Caco-2 (cell line): ENCODE measurements around the gene RFX3. TPM values are rescaled to one million over a fixed set of nuclear protein-coding genes. Genes with fewer than 3 reads are reported as not detected.

Experiments
- BruUV-seq: library from RNA; stranded (reverse); fragments of 400-500 nt; replicated peaks from 2 replicates; lab custom pipeline; 2021; lab: Mats Ljungman, UMichigan
- CTCF ChIA-PET: fragments of 300-600 bp; sonication (Branson Sonifier 250); formaldehyde crosslinking; loops from one replicate; lab custom pipeline; 2022; ENCODE audit warnings: antibody characterized with exemption; lab: Charles Lee
- POLR2A ChIA-PET: fragments of 300-600 bp; sonication (Branson Sonifier 250); formaldehyde crosslinking; loops from one replicate; lab custom pipeline; 2022; ENCODE audit warnings: antibody characterized with exemption; lab: Charles Lee
- DNase-seq, 2 experiments: peaks; one replicate each; pipeline versions ENCODE4 v3.0.0 to v3.0.0-alpha.2; 2020 to 2022
- H3K27me3 ChIP-seq: replicated peaks from 2 replicates; pipeline ENCODE4 v1.6.0; 2011; ENCODE audit warnings: low read length; ENCODE audit not compliant: control insufficient read depth, insufficient read depth
- H3K36me3 ChIP-seq: 2 replicates; pipeline ENCODE4 v1.5.1; 2011; ENCODE audit warnings: low read length; ENCODE audit not compliant: control insufficient read depth, insufficient read depth
- H3K4me1 ChIP-seq: fragments of 250-450 bp; sonication (Bioruptor Pico); 2 replicates; pipeline ENCODE4 v1.5.1; 2020; ENCODE audit warnings: mild to moderate bottlenecking
- H3K4me3 ChIP-seq: 2 replicates; pipeline ENCODE4 v1.5.1; 2011; ENCODE audit warnings: low read depth, mild to moderate bottlenecking, control low read depth, low read length
- H3K9me3 ChIP-seq: fragments of 250-450 bp; sonication (Bioruptor Pico); 2 replicates; pipeline ENCODE4 v1.5.1; 2020; ENCODE audit warnings: mild to moderate bottlenecking, moderate library complexity
- H3K27ac Mint-ChIP-seq: one replicate; pipeline ENCODE4 v1.8.0; 2022; ENCODE audit warnings: mixed read lengths; ENCODE audit not compliant: unreplicated experiment
- H3K27me3 Mint-ChIP-seq: one replicate; pipeline ENCODE4 v1.8.0; 2022; ENCODE audit warnings: mixed read lengths; ENCODE audit not compliant: insufficient read depth, unreplicated experiment
- H3K36me3 Mint-ChIP-seq: one replicate; pipeline ENCODE4 v1.8.0; 2022; ENCODE audit warnings: mild to moderate bottlenecking, mixed read lengths; ENCODE audit not compliant: insufficient read depth, unreplicated experiment
- H3K4me1 Mint-ChIP-seq: one replicate; pipeline ENCODE4 v1.8.0; 2022; ENCODE audit warnings: low read depth, mixed read lengths; ENCODE audit not compliant: unreplicated experiment
- H3K4me3 Mint-ChIP-seq: one replicate; pipeline ENCODE4 v1.8.0; 2022; ENCODE audit warnings: mild to moderate bottlenecking, moderate library complexity, mixed read lengths; ENCODE audit not compliant: unreplicated experiment
- H3K9me3 Mint-ChIP-seq: one replicate; pipeline ENCODE4 v1.8.0; 2022; ENCODE audit warnings: mixed read lengths; ENCODE audit not compliant: unreplicated experiment
- CTCF ChIP-seq, 2 experiments: fragments of 200-600 bp in 1 of 2; IDR thresholded peaks; 1 replicate in 1 of 2; 2 replicates in 1 of 2; pipeline versions ENCODE4 v1.5.1 to v1.8.0; 2011 to 2022; ENCODE audit warnings: antibody characterized with exemption in 1 of 2, control low read depth in 1 of 2, inconsistent platforms in 1 of 2, low read depth in 1 of 2, low read length in 1 of 2, mild to moderate bottlenecking in 1 of 2, moderate library complexity in 1 of 2; ENCODE audit not compliant: insufficient read depth in 1 of 2, severe bottlenecking in 1 of 2, unreplicated experiment in 1 of 2
- intact Hi-C: fragments of 100-400 bp; cut with micrococcal nuclease; formaldehyde crosslinking; loops from one replicate; pipeline ENCODE4 v1.10.0; 2022; ENCODE audit not compliant: unreplicated experiment
- total RNA-seq: library from RNA; stranded (reverse); gene quantifications from 2 replicates; pipeline ENCODE4 v1.2.3, GENCODE V29; 2022

RFX3 gene
- total RNA-seq, 1 experiment from 2014 or later, result 4.2 TPM

GRCh38 chr9:3290231-3290840 is 235.5 kb downstream of the RFX3 start:
- DNase-seq, result no peak
- H3K36me3 Mint-ChIP-seq, result no peaks in the 10 kb centered on the region
- no peak for TF ChIP-seq CTCF (IDR thresholded peaks at IDR 0.05; ENCODE audit: insufficient read depth in 1 of 2, low read depth in 1 of 2, low read length in 1 of 2, severe bottlenecking in 1 of 2, unreplicated experiment in 1 of 2)
- no peaks in the 10 kb centered on the region for H3K9me3 ChIP-seq
- H3K27me3 Mint-ChIP-seq, result no peaks in the 10 kb centered on the region
- no TSS peak for BruUV-seq
- H3K4me1 ChIP-seq, result no peaks in the 10 kb centered on the region
- no peak overlapping the region for H3K4me3 Mint-ChIP-seq
- H3K9me3 Mint-ChIP-seq, result no peaks in the 10 kb centered on the region
- intact Hi-C loops, result no loop called here
- no peak overlapping the region for H3K27ac Mint-ChIP-seq
- no peaks in the 10 kb centered on the region for H3K36me3 ChIP-seq
- H3K4me3 ChIP-seq, result no peak overlapping the region
- POLR2A ChIA-PET, result no interaction called here
- H3K27me3 ChIP-seq, result no peaks in the 10 kb centered on the region
- H3K4me1 Mint-ChIP-seq, result no peaks in the 10 kb centered on the region
- CTCF ChIA-PET, result no interaction called here

DNA sequence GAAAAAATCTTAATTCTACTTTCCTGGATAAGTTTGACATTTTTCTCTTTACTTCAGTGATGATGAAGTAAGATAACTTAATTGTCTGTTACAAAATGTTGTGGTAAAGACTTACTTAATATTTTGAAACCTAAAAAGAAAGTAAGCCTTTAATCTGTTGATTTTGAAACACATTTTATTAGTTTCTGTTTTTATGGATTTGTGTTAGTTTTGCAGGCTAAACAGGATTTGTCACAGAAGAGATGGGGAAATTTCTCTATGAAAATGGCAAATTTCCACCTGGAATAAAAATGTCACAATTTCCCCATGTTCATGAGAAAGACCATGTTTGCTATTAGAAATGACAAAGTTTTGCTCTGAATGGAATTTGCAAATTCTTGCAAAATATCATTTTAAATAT is 237.1 kb downstream of the RFX3 start:
- H3K27me3 Mint-ChIP-seq, result no peaks in the 10 kb centered on the region
- POLR2A ChIA-PET, result no interaction called here
- BruUV-seq, result no TSS peak
- CTCF ChIA-PET, result no interaction called here
- no peaks in the 10 kb centered on the region for H3K9me3 Mint-ChIP-seq
- no peak overlapping the region for H3K4me3 ChIP-seq
- H3K4me1 Mint-ChIP-seq, result no peaks in the 10 kb centered on the region
- H3K4me1 ChIP-seq, result no peaks in the 10 kb centered on the region
- H3K27ac Mint-ChIP-seq, result no peak overlapping the region
- no peak for DNase-seq
- H3K9me3 ChIP-seq, result no peaks in the 10 kb centered on the region
- intact Hi-C loops, result no loop called here
- no peaks in the 10 kb centered on the region for H3K36me3 ChIP-seq
- no peak for TF ChIP-seq CTCF (IDR thresholded peaks at IDR 0.05; ENCODE audit: insufficient read depth in 1 of 2, low read depth in 1 of 2, low read length in 1 of 2, severe bottlenecking in 1 of 2, unreplicated experiment in 1 of 2)
- H3K27me3 ChIP-seq, result no peaks in the 10 kb centered on the region
- H3K36me3 Mint-ChIP-seq, result no peaks in the 10 kb centered on the region
- no peak overlapping the region for H3K4me3 Mint-ChIP-seq

GRCh38 chr9:3285365-3286161 is 240.2 kb downstream of the RFX3 start:
- Histone ChIP-seq H3K4me3 (no peak overlapping the region), H3K27me3 (no peaks in the 10 kb centered on the region), H3K36me3 (no peaks in the 10 kb centered on the region), H3K9me3 (no peaks in the 10 kb centered on the region), H3K4me1 (no peaks in the 10 kb centered on the region)
- no peaks in the 10 kb centered on the region for H3K27me3 Mint-ChIP-seq
- CTCF ChIA-PET, result no interaction called here
- intact Hi-C loops, result no loop called here
- POLR2A ChIA-PET, result no interaction called here
- H3K27ac Mint-ChIP-seq, result no peak overlapping the region
- BruUV-seq, result no TSS peak
- H3K4me1 Mint-ChIP-seq, result no peaks in the 10 kb centered on the region
- TF ChIP-seq CTCF (IDR thresholded peaks at IDR 0.05; ENCODE audit: insufficient read depth in 1 of 2, low read depth in 1 of 2, low read length in 1 of 2, severe bottlenecking in 1 of 2, unreplicated experiment in 1 of 2), result no peak
- H3K4me3 Mint-ChIP-seq, result no peak overlapping the region
- H3K36me3 Mint-ChIP-seq, result no peaks in the 10 kb centered on the region
- no peaks in the 10 kb centered on the region for H3K9me3 Mint-ChIP-seq
- no peak for DNase-seq
